Stimulated activated CD4-positive, alpha-beta T cell treated with anti-CD3 and anti-CD28 coated beads, Interleukin-1b, Interleukin-23, amount 100 ng/mL, for 24 hours (primary cell): ENCODE measurements around the gene ZNF101.

Source experiments
- DNase-seq, 4 experiments: peaks; one replicate each; pipeline ENCODE4 v3.0.0-alpha.2; 2020; ENCODE audit warnings: low read depth in 4 of 4, low spot score in 1 of 4

The ZNF101 gene

GRCh38 chr19:19668230-19669012, at the start of gene ZNF101:
TSS of gene ZNF101 (plus strand) at chr19:19668839. CDS start at chr19:19668964, 125 bp downstream.
- peak; percentile 80 to 96 (median 88) for DNase-seq

GRCh38 chr19:19619181-19619848, 49.3 kb upstream of the ZNF101 start:
- DNase-seq = no peak

GRCh38 chr19:19619849-19620210, 48.8 kb upstream of the ZNF101 start:
- no peak for DNase-seq

GRCh38 chr19:19623383-19623782, 45.3 kb upstream of the ZNF101 start:
- no peak for DNase-seq

GRCh38 chr19:19624032-19624570, 44.5 kb upstream of the ZNF101 start:
- DNase-seq = no peak

GRCh38 chr19:19626516-19627472, 41.8 kb upstream of the ZNF101 start:
- no peak for DNase-seq

GRCh38 chr19:19627621-19628500, 40.8 kb upstream of the ZNF101 start, which contains the start of gene LPAR2:
TSS of gene LPAR2 (minus strand) at chr19:19628220. CDS start at chr19:19627275, 945 bp downstream.
- peak in 1 of 4 experiments; percentile 62 for DNase-seq

GRCh38 chr19:19628501-19629134, 40.0 kb upstream of the ZNF101 start:
- peak in 1 of 4 experiments; percentile 36 for DNase-seq

- no peak for DNase-seq
These were observed 38.6 kb upstream of the ZNF101 start for GRCh38 chr19:19630062-19630414.

- DNase-seq = no peak
These were observed 38.2 kb upstream of the ZNF101 start for GRCh38 chr19:19630426-19630825.

GRCh38 chr19:19631346-19631745, 37.3 kb upstream of the ZNF101 start:
- no peak for DNase-seq

- no peak for DNase-seq
These were observed 36.0 kb upstream of the ZNF101 start for GRCh38 chr19:19632661-19633060.

- DNase-seq = no peak
These were observed 34.7 kb upstream of the ZNF101 start for GRCh38 chr19:19633711-19634515.

- no peak for DNase-seq
These were observed 33.9 kb upstream of the ZNF101 start for GRCh38 chr19:19634516-19635312.

- DNase-seq = no peak
These were observed 33.3 kb upstream of the ZNF101 start for GRCh38 chr19:19635313-19635702.

GRCh38 chr19:19636573-19637185, 32.0 kb upstream of the ZNF101 start:
- no peak for DNase-seq

GRCh38 chr19:19637186-19637522, 31.5 kb upstream of the ZNF101 start:
- DNase-seq = no peak
